Psoas muscle (tissue), 8 donors: ENCODE results near the gene GUCY2C. TPM values are rescaled to one million over a fixed set of nuclear protein-coding genes. Genes with fewer than 3 reads are reported as not detected.

Source experiments
- ATAC-seq, 4 donors: fragments of 200-7000 bp; cut with Tn5 transposase; one replicate each; pipeline ENCODE4 v1.9.1; 2020; ENCODE audit warnings: moderate library complexity in 3 of 4, mild to moderate bottlenecking in 2 of 4
- DNase-seq, 2 donors: peaks; one replicate each; pipeline ENCODE4 v3.0.0-alpha.2; 2020
- H3K27ac ChIP-seq: fragments of 200-600 bp; one replicate; pipeline ENCODE4 v1.8.0; 2022
- H3K27me3 ChIP-seq, 3 donors: fragments of 200-600 bp in 1 of 3; one replicate each; pipeline versions ENCODE4 v1.6.1 to v1.8.0; 2013 to 2022; ENCODE audit warnings: low read length in 2 of 3, mild to moderate bottlenecking in 2 of 3, moderate library complexity in 1 of 3; ENCODE audit not compliant: insufficient read depth in 3 of 3
- H3K36me3 ChIP-seq, 2 donors: fragments of 200-600 bp in 1 of 2; one replicate each; pipeline versions ENCODE4 v1.6.1 to v1.8.0; 2013 to 2022; ENCODE audit warnings: low read depth in 1 of 2, mild to moderate bottlenecking in 1 of 2, moderate library complexity in 1 of 2; ENCODE audit not compliant: insufficient read depth in 1 of 2
- H3K4me1 ChIP-seq: fragments of 200-600 bp; one replicate; pipeline ENCODE4 v1.8.0; 2022
- H3K4me3 ChIP-seq: fragments of 200-600 bp; one replicate; pipeline ENCODE4 v1.8.0; 2022; ENCODE audit warnings: mild to moderate bottlenecking
- H3K9me3 ChIP-seq: fragments of 200-600 bp; one replicate; pipeline ENCODE4 v1.8.0; 2022
- WGBS, 3 donors: extraction: QIAGEN DNeasy Blood & Tissue Kit; methylation state at CpG; one replicate each; pipeline versions ENCODE4 v1.1.6 to v1.1.7; 2013; 5-methylcytosine and 5-hydroxymethylcytosine counted together
- intact Hi-C, 2 donors: fragments of 100-400 bp; cut with DNase I; formaldehyde crosslinking; loops; one replicate each; pipeline versions ENCODE4 v1.11.0 to v1.14.2; 2022
- polyA plus RNA-seq, 3 donors: library from polyadenylated mRNA; stranded (reverse); fragments of 200-250 nt; gene quantifications; one replicate each; pipeline ENCODE4 v1.2.3, GENCODE V29; 2013
- total RNA-seq, 4 donors: library from RNA; stranded (reverse); fragmentation: NEBNext Ultra II Directional in 2 of 4; extraction: Animal tissue kit (Norgen Biotek cat#: 25700) in 2 of 4; gene quantifications; one replicate each; pipeline versions ENCODE4 v1.2.1 to v1.2.4, GENCODE V29; 2021 to 2023
- TF ChIP-seq, protein P1 (sequence below): fragments of 200-600 bp; IDR thresholded peaks from one replicate; pipeline ENCODE4 v1.8.0; 2022; ENCODE audit warnings: antibody characterized with exemption
- donor health status: healthy with polysubstance abuse.
- donor health status: DM: no; HTN: no; CAD: no; lungs with moderate emphysema.
- donor health status: Bipolar disorder and iron deficiency.
- donor health status: healthy.
- donor health status: DM: yes; HTN: yes; CAD: no.
- donor health status: DM: no; HTN: no; CAD: no.
- donor health status: DM: no; HTN: no; CAD: no.
- donor health status: DM: yes; HTN: yes; CAD: no.

Gene GUCY2C
- total and polyA plus RNA-seq, 7 donors = 0.11 to 0.13 TPM; not detected in 5

- WGBS, 3 donors = 41 to 43% (median 41%) methylated on average over 5 of the region's 5 CpGs
These were observed 53.1 kb downstream of the GUCY2C start for GRCh38 chr12:14643251-14643650.

GRCh38 chr12:14638066-14638465, 58.3 kb downstream of the GUCY2C start:
- Histone ChIP-seq H3K36me3 (no peaks in the 10 kb centered on the region), H3K4me1 (no peaks in the 10 kb centered on the region), H3K27me3 (no peaks in the 10 kb centered on the region), H3K4me3 (no peak overlapping the region), H3K27ac (no peak overlapping the region), H3K9me3 (peaks cover 8% of the 10 kb centered on the region)
- TF ChIP-seq, protein P1, sequence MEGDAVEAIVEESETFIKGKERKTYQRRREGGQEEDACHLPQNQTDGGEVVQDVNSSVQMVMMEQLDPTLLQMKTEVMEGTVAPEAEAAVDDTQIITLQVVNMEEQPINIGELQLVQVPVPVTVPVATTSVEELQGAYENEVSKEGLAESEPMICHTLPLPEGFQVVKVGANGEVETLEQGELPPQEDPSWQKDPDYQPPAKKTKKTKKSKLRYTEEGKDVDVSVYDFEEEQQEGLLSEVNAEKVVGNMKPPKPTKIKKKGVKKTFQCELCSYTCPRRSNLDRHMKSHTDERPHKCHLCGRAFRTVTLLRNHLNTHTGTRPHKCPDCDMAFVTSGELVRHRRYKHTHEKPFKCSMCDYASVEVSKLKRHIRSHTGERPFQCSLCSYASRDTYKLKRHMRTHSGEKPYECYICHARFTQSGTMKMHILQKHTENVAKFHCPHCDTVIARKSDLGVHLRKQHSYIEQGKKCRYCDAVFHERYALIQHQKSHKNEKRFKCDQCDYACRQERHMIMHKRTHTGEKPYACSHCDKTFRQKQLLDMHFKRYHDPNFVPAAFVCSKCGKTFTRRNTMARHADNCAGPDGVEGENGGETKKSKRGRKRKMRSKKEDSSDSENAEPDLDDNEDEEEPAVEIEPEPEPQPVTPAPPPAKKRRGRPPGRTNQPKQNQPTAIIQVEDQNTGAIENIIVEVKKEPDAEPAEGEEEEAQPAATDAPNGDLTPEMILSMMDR = no peak
- intact Hi-C loops = loop anchor here (10.0 kb wide), 1 partner anchor 357 kb away; no protein-coding TSS in a partner anchor
- DNase-seq = no peak
- ATAC-seq = no peak

More at GRCh38 chr12:14643251-14643650, 53.1 kb downstream of the GUCY2C start:
- H3K9me3 ChIP-seq = no peaks in the 10 kb centered on the region
- H3K4me3 ChIP-seq = no peak overlapping the region
- no peak overlapping the region for H3K27ac ChIP-seq
- no peak for ATAC-seq
- H3K4me1 ChIP-seq = no peaks in the 10 kb centered on the region
- no peaks in the 10 kb centered on the region for H3K27me3 ChIP-seq
- intact Hi-C loops = no loop called here
- no peaks in the 10 kb centered on the region for H3K36me3 ChIP-seq
- DNase-seq = no peak
- TF ChIP-seq, protein P1 = no peak

DNA sequence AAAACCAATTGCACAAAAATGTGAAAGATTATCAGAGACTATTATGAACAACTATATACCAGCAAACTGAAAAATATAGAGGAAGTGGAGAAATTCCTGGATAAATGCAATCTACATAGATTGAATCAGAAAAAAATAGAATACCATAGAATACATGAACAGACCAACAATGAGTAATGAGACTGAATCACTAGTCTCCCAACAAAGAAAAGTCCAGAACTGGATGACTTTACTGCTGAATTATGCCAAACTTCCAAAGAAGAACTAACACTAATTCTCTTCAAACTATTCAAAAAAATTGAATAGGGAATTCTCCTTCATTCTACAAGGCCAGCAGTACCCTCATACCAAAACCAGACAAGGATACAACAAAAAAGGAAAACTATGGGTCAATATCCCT, 60.6 kb downstream of the GUCY2C start:
- Histone ChIP-seq H3K4me3 (no peak overlapping the region), H3K27me3 (no peaks in the 10 kb centered on the region), H3K9me3 (peaks cover 8% of the 10 kb centered on the region), H3K27ac (no peak overlapping the region), H3K4me1 (no peaks in the 10 kb centered on the region), H3K36me3 (no peaks in the 10 kb centered on the region)
- no peak for ATAC-seq
- intact Hi-C loops = loop anchor here (10.0 kb wide), 1 partner anchor 359 kb away; no protein-coding TSS in a partner anchor
- DNase-seq = no peak
- TF ChIP-seq, protein P1 = no peak

DNA sequence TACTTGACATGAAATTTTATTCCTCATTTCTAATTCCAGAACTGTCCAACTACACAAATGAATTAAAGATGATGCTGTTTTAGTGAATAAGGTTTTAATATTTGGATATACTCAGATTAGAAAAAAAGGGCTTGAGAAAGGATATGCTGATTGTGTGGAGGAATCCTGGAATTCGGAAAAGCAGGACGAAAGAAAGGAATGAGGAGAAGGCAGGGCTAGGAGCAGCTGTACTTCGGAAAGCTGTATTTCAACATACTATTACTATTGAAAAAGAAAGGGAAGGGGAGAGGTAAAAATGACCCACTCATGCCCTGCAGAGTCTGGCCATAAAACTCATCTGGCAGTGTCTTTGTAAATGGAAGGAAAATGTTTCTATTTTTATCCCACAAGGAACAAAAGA, 65.6 kb downstream of the GUCY2C start:
- Histone ChIP-seq H3K4me3 (no peak overlapping the region), H3K9me3 (no peaks in the 10 kb centered on the region), H3K4me1 (no peaks in the 10 kb centered on the region), H3K27me3 (no peaks in the 10 kb centered on the region), H3K36me3 (no peaks in the 10 kb centered on the region), H3K27ac (no peak overlapping the region)
- TF ChIP-seq, protein P1 = no peak
- WGBS, 3 donors = 32 to 66% (median 45%) methylated on average over 3 of the region's 3 CpGs
- no peak for DNase-seq
- no peak for ATAC-seq
- intact Hi-C loops = loop anchor here (2.0 to 10.0 kb wide), 2 partner anchors 34 to 364 kb away; no protein-coding TSS in a partner anchor
